Ishikawa (cell line): ENCODE results near the gene COL18A1.

Source experiments
- CEBPB ChIP-seq: IDR thresholded peaks from 2 replicates; pipeline ENCODE4 v1.6.1; 2012
- CREB1 ChIP-seq: IDR thresholded peaks from 2 replicates; pipeline ENCODE4 v1.6.1; 2012; ENCODE audit warnings: low read depth
- EP300 ChIP-seq: IDR thresholded peaks from 2 replicates; pipeline ENCODE4 v1.6.1; 2012; ENCODE audit warnings: borderline replicate concordance
- NFIC ChIP-seq: IDR thresholded peaks from 2 replicates; pipeline ENCODE4 v1.6.1; 2012
- RAD21 ChIP-seq: IDR thresholded peaks from 2 replicates; pipeline ENCODE4 v1.6.1; 2012; ENCODE audit warnings: low read depth
- TCF12 ChIP-seq: IDR thresholded peaks from 2 replicates; pipeline ENCODE4 v1.6.1; 2012; ENCODE audit warnings: low read depth
- YY1 ChIP-seq: IDR thresholded peaks from 2 replicates; pipeline ENCODE4 v1.6.1; 2012; ENCODE audit warnings: low read depth
- TF ChIP-seq, protein P1 (sequence below): IDR thresholded peaks from 2 replicates; pipeline ENCODE4 v1.6.1; 2012
- TF ChIP-seq, protein P2 (sequence below): IDR thresholded peaks from 2 replicates; pipeline ENCODE4 v1.6.1; 2012
- TF ChIP-seq, protein P3 (sequence below): IDR thresholded peaks from 2 replicates; pipeline ENCODE4 v1.6.1; 2012; ENCODE audit warnings: low read depth, mild to moderate bottlenecking

DNA sequence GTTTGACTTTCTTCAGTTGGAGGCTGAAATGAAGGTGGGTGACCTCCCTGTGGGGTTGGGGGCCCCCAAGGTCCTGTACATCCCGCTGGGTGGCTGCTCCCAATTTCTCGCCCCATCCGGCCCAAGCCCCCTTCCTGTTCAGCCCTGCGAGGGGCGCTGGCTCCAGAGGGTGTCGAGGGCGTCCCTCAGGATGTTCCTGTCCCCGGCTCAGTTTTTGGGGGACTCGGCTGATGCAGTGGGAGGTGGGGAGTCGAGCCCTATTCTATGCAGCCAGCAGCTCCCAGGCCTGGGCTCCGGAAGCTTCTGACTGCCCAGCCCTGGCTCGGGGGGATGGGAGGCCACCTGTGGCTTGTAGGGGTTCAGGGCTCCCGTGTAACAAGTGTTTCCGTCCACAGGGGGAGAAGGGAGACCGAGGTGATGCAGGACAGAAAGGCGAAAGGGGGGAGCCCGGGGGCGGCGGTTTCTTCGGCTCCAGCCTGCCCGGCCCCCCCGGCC lies 99.1 kb downstream of the COL18A1 start:
- TF ChIP-seq CEBPB (no peak), YY1 (no peak), RAD21 (no peak), NFIC (no peak), CREB1 (no peak), TCF12 (no peak), EP300 (no peak)
- TF ChIP-seq, protein P1, sequence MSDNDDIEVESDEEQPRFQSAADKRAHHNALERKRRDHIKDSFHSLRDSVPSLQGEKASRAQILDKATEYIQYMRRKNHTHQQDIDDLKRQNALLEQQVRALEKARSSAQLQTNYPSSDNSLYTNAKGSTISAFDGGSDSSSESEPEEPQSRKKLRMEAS = no peak
- TF ChIP-seq, protein P2, sequence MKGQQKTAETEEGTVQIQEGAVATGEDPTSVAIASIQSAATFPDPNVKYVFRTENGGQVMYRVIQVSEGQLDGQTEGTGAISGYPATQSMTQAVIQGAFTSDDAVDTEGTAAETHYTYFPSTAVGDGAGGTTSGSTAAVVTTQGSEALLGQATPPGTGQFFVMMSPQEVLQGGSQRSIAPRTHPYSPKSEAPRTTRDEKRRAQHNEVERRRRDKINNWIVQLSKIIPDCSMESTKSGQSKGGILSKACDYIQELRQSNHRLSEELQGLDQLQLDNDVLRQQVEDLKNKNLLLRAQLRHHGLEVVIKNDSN = no peak
- TF ChIP-seq, protein P3, sequence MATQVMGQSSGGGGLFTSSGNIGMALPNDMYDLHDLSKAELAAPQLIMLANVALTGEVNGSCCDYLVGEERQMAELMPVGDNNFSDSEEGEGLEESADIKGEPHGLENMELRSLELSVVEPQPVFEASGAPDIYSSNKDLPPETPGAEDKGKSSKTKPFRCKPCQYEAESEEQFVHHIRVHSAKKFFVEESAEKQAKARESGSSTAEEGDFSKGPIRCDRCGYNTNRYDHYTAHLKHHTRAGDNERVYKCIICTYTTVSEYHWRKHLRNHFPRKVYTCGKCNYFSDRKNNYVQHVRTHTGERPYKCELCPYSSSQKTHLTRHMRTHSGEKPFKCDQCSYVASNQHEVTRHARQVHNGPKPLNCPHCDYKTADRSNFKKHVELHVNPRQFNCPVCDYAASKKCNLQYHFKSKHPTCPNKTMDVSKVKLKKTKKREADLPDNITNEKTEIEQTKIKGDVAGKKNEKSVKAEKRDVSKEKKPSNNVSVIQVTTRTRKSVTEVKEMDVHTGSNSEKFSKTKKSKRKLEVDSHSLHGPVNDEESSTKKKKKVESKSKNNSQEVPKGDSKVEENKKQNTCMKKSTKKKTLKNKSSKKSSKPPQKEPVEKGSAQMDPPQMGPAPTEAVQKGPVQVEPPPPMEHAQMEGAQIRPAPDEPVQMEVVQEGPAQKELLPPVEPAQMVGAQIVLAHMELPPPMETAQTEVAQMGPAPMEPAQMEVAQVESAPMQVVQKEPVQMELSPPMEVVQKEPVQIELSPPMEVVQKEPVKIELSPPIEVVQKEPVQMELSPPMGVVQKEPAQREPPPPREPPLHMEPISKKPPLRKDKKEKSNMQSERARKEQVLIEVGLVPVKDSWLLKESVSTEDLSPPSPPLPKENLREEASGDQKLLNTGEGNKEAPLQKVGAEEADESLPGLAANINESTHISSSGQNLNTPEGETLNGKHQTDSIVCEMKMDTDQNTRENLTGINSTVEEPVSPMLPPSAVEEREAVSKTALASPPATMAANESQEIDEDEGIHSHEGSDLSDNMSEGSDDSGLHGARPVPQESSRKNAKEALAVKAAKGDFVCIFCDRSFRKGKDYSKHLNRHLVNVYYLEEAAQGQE = no peak
